HG02938 (cell line): Measurements from ENCODE around the gene MDM2.

Experiments
- ATAC-seq: cut with Tn5 transposase; IDR thresholded peaks from one replicate; pipeline ENCODE4 v1.9.1; 2021; ENCODE audit warnings: mild to moderate bottlenecking, moderate library complexity; ENCODE audit not compliant: unreplicated experiment

Gene MDM2

DNA sequence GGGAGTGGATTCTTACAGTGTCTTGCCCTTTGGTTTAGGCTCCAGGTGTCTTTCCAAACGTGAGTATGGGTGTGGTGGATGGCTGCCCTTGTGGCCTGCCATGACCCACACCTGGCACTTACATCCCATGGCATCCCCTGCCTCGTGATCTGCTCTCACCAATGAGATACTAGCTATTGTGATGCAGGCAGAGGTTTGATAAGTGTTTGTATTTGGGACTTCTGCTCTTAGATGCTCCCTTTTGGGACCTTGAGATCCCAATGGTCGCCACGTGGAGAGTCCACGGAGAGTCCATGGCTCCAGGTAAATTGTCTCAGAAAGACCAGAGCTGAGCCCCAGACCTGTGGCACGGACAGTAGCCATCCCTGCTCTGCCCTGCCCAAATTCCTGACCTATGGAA is 62.5 kb downstream of the MDM2 start:
- no peak for ATAC-seq

- no peak for ATAC-seq
Observed at GRCh38 chr12:68871396-68871795, 63.4 kb downstream of the MDM2 start.

GRCh38 chr12:68871921-68872320 is 63.9 kb downstream of the MDM2 start:
- ATAC-seq, result no peak

- no peak for ATAC-seq
Observed at GRCh38 chr12:68873316-68873715, 65.3 kb downstream of the MDM2 start.

- ATAC-seq, result no peak
Observed at GRCh38 chr12:68876461-68876860, 68.5 kb downstream of the MDM2 start.

GRCh38 chr12:68877583-68877982 is 69.6 kb downstream of the MDM2 start:
- ATAC-seq, result no peak

GRCh38 chr12:68878283-68878682 is 70.3 kb downstream of the MDM2 start:
- no peak for ATAC-seq

DNA sequence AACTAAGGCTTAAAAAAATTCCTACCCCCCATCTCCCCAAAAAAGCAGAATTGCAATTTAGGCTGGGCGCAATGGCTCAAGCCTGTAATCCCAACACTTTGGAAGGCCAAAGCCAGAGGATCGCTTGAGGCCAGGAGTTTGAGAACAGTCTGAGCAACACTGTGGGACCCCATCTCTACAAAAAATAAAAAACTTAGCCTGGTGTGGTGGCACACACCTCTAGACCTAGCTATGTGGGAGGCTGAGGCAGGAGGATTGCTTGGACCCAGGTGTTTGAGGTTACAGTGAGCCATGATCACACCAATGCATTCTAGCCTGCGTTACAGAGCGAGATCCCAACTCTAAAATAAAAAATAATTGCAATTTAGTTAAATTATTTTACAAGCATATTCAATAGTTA is 70.9 kb downstream of the MDM2 start:
- ATAC-seq, result no peak

- no peak for ATAC-seq
Observed at GRCh38 chr12:68880660-68881325, 72.8 kb downstream of the MDM2 start.

DNA sequence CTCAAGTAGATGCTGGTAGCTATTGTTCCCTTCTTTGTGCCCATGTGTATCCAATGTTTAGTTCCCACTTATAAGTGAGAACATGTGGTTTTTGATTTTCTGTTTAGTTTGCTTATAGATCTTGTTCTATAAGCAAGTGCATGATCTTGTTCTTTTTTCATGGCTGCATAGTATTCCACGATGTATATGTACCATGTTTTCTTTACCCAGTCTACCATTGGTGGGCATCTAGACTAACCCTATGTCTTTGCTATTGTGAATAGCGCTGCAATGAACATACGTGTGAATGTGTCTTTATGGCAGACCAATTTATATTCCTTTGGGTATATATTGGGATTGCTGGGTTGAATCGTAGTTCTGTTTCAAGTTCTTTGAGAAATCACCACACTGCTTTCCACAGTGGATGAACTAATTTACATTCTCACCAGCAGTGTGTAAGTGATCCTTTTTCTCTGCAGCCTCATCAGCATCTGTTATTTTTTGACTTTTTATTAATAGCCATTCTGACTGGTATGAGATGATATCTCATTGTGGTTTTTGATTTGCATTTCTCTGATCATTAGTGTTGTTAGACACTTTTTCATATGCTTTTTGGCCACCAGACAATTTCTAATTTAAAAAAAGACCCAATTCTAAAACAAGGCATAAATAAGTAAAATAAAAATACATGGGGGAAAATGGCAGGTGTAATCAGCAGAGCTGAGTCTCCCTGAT is 74.4 kb downstream of the MDM2 start:
- no peak for ATAC-seq

DNA sequence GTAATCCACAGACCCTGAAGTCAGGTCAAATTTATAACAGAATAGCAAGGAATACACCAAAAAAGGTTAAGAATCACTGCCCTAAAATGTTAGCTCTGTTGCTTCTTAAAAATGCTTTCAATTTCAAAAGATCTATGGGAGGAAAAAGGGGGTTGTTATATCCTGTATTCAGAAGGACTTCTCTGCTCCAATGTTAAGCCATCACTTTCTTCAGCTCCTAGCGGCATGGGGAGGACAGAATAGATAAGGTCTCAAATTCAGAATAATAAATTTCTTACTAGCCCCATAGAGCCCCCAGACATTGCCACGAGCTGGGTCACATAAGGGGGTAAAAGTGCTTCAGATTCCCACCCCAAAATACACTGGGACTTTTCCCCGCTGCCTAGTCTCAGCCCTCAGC is 75.2 kb downstream of the MDM2 start:
- no peak for ATAC-seq

DNA sequence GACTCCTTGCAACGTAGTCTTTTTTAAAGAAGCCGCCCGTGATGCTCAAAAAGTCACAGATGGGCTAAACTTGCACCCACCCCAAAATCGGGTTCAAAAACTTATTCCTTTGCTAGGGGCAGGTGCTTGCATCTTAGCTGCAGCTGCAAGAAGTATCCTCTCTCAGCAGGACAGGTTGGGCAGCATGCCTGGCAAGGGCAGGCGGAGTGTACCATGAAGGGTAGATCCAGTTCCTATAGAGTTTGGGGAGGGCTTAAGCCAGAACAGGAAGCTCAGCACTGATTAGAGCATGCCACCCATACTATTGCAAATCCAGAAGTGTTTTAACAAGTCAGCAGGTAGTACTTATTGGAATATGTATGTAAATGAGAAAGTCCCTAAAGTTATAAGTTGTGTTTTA is 76.3 kb downstream of the MDM2 start:
- no peak for ATAC-seq

DNA sequence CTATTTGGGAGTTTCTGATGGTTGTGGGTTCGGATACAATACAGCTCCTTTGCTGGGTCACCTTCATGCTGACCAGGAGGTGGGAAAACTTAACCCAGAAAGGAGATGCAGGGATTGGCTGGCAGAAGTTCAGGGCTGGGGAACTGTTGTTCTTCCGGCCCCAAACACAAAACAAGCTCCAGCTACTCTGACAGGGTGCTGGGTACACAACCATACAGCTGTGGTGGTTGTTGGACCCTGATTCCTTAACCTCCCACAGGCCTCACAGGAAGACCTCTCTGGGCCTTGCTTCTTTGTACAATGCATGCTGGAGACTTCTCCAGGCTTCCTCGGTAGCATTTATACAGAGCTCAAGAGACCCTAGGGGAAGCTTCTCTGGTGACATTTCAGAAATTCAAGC is 77.4 kb downstream of the MDM2 start:
- no peak for ATAC-seq

GRCh38 chr12:68886636-68887572 is 78.9 kb downstream of the MDM2 start:
- ATAC-seq, result no peak

- ATAC-seq, result no peak
Observed at GRCh38 chr12:68887641-68888040, 79.7 kb downstream of the MDM2 start.

DNA sequence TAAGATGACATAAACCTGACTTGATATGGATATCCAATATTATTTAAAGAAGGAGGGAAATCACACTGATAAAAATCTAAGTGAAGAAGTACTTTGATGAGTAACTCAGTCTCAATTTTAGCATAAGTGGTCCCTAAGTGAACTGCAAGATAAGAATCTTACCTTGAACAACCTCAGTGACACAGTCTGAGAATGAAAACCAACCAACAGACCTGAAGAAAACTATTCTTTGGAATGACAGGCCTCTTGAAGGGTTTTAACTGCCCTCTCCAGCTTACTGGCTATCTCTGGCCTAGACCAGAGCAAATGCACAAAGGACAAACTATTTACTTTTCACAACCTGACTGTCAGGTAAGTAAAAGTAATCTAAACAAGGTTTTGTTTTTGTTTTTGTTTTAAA is 80.3 kb downstream of the MDM2 start:
- ATAC-seq, result no peak

DNA sequence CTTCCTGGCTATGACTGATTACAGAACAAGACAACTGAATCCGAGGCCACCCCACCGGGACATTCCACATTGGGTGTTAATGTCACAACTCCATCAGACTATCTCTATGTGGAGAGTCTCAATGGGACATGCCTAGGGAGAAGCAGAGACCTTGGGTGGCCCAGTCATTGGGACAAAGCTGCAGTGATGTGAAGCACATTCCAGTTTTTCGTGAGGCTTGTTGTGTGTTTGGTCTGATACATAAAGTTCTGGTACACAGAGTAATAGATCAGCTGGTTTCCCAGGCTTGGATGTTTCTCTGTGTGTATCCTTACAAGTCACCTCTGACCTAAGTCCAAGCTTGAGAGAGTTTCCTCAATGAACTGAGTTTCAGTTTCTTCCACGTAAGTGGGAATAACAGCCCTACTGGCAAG is 82.7 kb downstream of the MDM2 start:
- no peak for ATAC-seq

GRCh38 chr12:68891141-68891540 is 83.2 kb downstream of the MDM2 start:
- no peak for ATAC-seq

GRCh38 chr12:68893201-68893600 is 85.2 kb downstream of the MDM2 start:
- no peak for ATAC-seq

- ATAC-seq, result no peak
Observed at GRCh38 chr12:68893741-68894140, 85.8 kb downstream of the MDM2 start.

GRCh38 chr12:68894276-68894855 is 86.4 kb downstream of the MDM2 start:
- ATAC-seq, result no peak
